K562 (cell line): ENCODE measurements around the gene VWA8.

Source experiments
- ELF4 ChIP-seq: fragments of 450-650 bp; formaldehyde crosslinking; IDR thresholded peaks from 2 replicates; pipeline ENCODE4 v1.4.0; 2022; ENCODE audit warnings: missing genetic modification characterization
- ZNF232 ChIP-seq: sonication (generic); formaldehyde crosslinking; IDR thresholded peaks from 2 replicates; pipeline ENCODE4 v1.8.0; 2022; ENCODE audit warnings: mild to moderate bottlenecking, missing genetic modification reagents
- ZNF785 ChIP-seq: fragments of 250-450 bp; sonication (Bioruptor Pico); IDR thresholded peaks from 2 replicates; pipeline ENCODE4 v1.4.0; 2020; ENCODE audit warnings: mild to moderate bottlenecking

GRCh38 chr13:41678249-41678648 is 282.7 kb downstream of the VWA8 start:
- TF ChIP-seq ZNF785 (CRISPR knock-in tag) (no peak), ZNF232 (CRISPR knock-in tag) (no peak), ELF4 (no peak)
